SU-DHL-6 (cell line): ENCODE measurements around the gene AACS.

Experiments
- H2AFZ ChIP-seq: fragments of 200-600 bp; sonication (generic); 2 replicates; pipeline ENCODE4 v1.6.1; 2014; ENCODE audit warnings: low read depth, mild to moderate bottlenecking, moderate library complexity, mixed read lengths, antibody characterized with exemption, low read length; ENCODE audit not compliant: severe bottlenecking
- H3F3A ChIP-seq: fragments of 200-600 bp; shearing (Covaris generic); 2 replicates; pipeline ENCODE4 v1.6.0; 2016; ENCODE audit warnings: antibody characterized with exemption, mild to moderate bottlenecking; ENCODE audit not compliant: insufficient read depth
- H3K27ac ChIP-seq: fragments of 200-600 bp; sonication (generic); 2 replicates; pipeline ENCODE4 v1.5.1; 2016; ENCODE audit warnings: low read depth, mild to moderate bottlenecking, low read length, moderate library complexity, mixed read lengths
- H3K27me3 ChIP-seq: fragments of 200-600 bp; sonication (generic), shearing (Covaris generic); 2 replicates; pipeline ENCODE4 v1.6.0; 2014; ENCODE audit warnings: mild to moderate bottlenecking, low read length
- H3K36me3 ChIP-seq: fragments of 200-600 bp; sonication (generic); 2 replicates; pipeline ENCODE4 v1.6.1; 2014; ENCODE audit warnings: mild to moderate bottlenecking, low read length, mixed read lengths
- H3K4me2 ChIP-seq: fragments of 300-600, 200-600 bp; shearing (Covaris generic), sonication (generic); 2 replicates; pipeline ENCODE4 v1.6.0; 2014; ENCODE audit warnings: low read length, low read depth, mild to moderate bottlenecking; ENCODE audit not compliant: poor library complexity, severe bottlenecking
- H3K4me3 ChIP-seq: fragments of 200-600 bp; sonication (generic); 2 replicates; pipeline ENCODE4 v1.5.1; 2014; ENCODE audit warnings: antibody characterized with exemption, low read length, mild to moderate bottlenecking, mixed read lengths; ENCODE audit not compliant: insufficient read depth, poor library complexity, severe bottlenecking
- H3K79me2 ChIP-seq: fragments of 200-600 bp; sonication (generic); 2 replicates; pipeline ENCODE4 v1.6.1; 2014; ENCODE audit warnings: mild to moderate bottlenecking, low read length, moderate library complexity; ENCODE audit not compliant: insufficient read depth
- H3K9ac ChIP-seq: fragments of 200-600 bp; sonication (generic); 2 replicates; pipeline ENCODE4 v1.7.0; 2014; ENCODE audit warnings: mild to moderate bottlenecking, low read length
- H3K9me2 ChIP-seq: fragments of 200-600 bp; sonication (generic); replicated peaks from 2 replicates; pipeline ENCODE4 v1.6.1; 2014; ENCODE audit warnings: low read length; ENCODE audit not compliant: insufficient read depth
- H3K9me3 ChIP-seq: fragments of 200-600 bp; sonication (generic); 2 replicates; pipeline ENCODE4 v1.6.1; 2014; ENCODE audit warnings: low read length, mixed read lengths; ENCODE audit not compliant: insufficient read depth
- H4K20me1 ChIP-seq: fragments of 200-600 bp; sonication (generic); 2 replicates; pipeline ENCODE4 v1.6.1; 2014; ENCODE audit warnings: low read depth, mild to moderate bottlenecking, antibody characterized with exemption, low read length, moderate library complexity, mixed read lengths
- EZH2phosphoT487 ChIP-seq: fragments of 200-600 bp; sonication (generic), shearing (Covaris generic); conservative IDR thresholded peaks from 2 replicates; pipeline ENCODE4 v1.6.1; 2018; ENCODE audit warnings: mild to moderate bottlenecking, antibody characterized with exemption, low read length, moderate library complexity, mixed read lengths
- TF ChIP-seq, protein P1 (sequence below): fragments of 200-600 bp; sonication (generic); IDR thresholded peaks from one replicate; pipeline ENCODE4 v1.5.1; 2017; ENCODE audit warnings: antibody characterized with exemption, mild to moderate bottlenecking, low read length, moderate library complexity; ENCODE audit not compliant: insufficient read depth, poor library complexity, severe bottlenecking

The AACS gene

DNA sequence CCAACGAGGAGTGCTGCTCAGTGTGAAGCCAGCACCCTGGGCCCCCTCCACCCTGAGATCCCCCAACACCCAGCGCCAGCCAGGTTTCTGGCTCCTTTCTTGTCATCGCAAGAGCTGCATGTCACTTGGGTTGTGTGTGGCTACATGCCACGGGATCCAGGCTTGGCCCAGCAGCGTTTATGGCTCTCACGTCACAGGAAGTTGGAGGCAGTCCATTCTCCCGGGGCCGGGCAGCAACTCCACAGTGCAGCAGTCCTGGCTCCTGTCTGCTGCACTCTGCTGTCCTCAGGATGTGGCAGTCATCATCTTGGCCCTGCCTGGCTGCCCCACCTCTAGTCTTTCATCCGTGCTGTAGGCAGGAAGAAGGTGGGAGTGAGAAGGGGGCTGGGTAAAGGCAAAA is 78.3 kb downstream of the AACS start:
- TF ChIP-seq, protein P1, sequence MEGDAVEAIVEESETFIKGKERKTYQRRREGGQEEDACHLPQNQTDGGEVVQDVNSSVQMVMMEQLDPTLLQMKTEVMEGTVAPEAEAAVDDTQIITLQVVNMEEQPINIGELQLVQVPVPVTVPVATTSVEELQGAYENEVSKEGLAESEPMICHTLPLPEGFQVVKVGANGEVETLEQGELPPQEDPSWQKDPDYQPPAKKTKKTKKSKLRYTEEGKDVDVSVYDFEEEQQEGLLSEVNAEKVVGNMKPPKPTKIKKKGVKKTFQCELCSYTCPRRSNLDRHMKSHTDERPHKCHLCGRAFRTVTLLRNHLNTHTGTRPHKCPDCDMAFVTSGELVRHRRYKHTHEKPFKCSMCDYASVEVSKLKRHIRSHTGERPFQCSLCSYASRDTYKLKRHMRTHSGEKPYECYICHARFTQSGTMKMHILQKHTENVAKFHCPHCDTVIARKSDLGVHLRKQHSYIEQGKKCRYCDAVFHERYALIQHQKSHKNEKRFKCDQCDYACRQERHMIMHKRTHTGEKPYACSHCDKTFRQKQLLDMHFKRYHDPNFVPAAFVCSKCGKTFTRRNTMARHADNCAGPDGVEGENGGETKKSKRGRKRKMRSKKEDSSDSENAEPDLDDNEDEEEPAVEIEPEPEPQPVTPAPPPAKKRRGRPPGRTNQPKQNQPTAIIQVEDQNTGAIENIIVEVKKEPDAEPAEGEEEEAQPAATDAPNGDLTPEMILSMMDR = no peak
- no peak for TF ChIP-seq EZH2phosphoT487
- no peak overlapping the region for H3K9ac ChIP-seq

DNA sequence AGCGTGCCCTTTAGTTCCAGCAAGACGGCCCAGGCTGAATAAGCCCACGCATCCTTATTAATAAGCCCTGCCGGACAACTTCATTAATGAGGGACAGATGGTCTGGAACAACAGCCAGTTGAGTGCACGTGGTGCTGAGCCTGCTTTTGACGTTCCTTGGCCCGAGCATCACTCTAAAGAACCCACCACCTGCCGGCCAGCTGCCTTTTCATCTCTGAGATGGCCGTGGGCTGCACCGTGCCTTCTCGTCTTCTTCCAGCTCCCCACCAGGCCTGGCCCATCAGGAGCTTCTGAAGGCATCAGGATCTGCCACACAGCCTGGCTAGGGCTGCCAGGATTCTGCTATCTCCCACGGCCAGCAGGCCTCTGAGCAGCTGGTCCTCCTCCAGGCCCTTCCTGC is 80.0 kb downstream of the AACS start:
- H3K27me3 ChIP-seq = no peaks in the 10 kb centered on the region
- H3F3A ChIP-seq = peaks cover 26% of the 10 kb centered on the region
- no peak for TF ChIP-seq EZH2phosphoT487
- H4K20me1 ChIP-seq = no peaks in the 10 kb centered on the region
- H3K79me2 ChIP-seq = 0 out of 2 replicates have a peak, but pooled peaks cover 3% of the 10 kb centered on the region
- H3K9ac ChIP-seq = no peak overlapping the region
- no peak overlapping the region for H3K4me2 ChIP-seq
- no peaks in the 10 kb centered on the region for H3K9me2 ChIP-seq
- no peaks in the 10 kb centered on the region for H3K9me3 ChIP-seq
- no peak overlapping the region for H2AFZ ChIP-seq
- no peaks in the 10 kb centered on the region for H3K36me3 ChIP-seq
- H3K4me3 ChIP-seq = no peak overlapping the region
- H3K27ac ChIP-seq = 0 out of 2 replicates have a peak overlapping the region, but pooled peaks have one; percentile 34

More for the DNA sequence above, 78.3 kb downstream of the AACS start:
- no peaks in the 10 kb centered on the region for H3K9me2 ChIP-seq
- 0 out of 2 replicates have a peak, but pooled peaks cover 3% of the 10 kb centered on the region for H3K79me2 ChIP-seq
- no peaks in the 10 kb centered on the region for H3K9me3 ChIP-seq
- H3K4me3 ChIP-seq = no peak overlapping the region
- no peak overlapping the region for H2AFZ ChIP-seq
- no peaks in the 10 kb centered on the region for H4K20me1 ChIP-seq
- no peaks in the 10 kb centered on the region for H3K27me3 ChIP-seq
- no peak overlapping the region for H3K27ac ChIP-seq
- H3F3A ChIP-seq = peaks cover 12% of the 10 kb centered on the region; the same call in 1 of the 2 replicates
- no peak overlapping the region for H3K4me2 ChIP-seq
- H3K36me3 ChIP-seq = no peaks in the 10 kb centered on the region

DNA sequence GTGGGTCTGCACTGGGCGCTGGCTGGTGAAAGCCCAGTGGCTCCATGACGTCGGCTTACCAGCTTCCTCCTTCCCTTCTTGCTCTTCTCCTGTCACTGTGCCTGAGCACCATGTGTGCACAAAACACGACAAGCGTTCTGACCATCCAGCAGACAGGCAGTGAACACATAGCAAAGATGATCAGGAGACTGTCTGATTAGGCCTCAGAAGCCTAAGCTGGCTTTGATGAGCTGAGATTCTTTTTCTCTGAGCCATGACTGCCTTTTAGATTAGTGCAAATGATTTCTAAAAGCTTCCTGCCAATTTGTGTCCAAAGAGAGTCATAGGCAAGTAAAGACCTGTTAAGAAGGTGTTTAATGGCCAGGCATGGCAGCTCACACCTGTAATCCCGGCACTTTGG is 83.1 kb downstream of the AACS start:
- Histone ChIP-seq H3K9me2 (no peaks in the 10 kb centered on the region), H3K36me3 (no peaks in the 10 kb centered on the region), H4K20me1 (no peaks in the 10 kb centered on the region), H3F3A (peaks cover 25% of the 10 kb centered on the region), H2AFZ (no peak overlapping the region), H3K4me3 (peak overlapping the region; percentile 3), H3K4me2 (peak overlapping the region; percentile 88), H3K9ac (peak overlapping the region; percentile 36), H3K27ac (peak overlapping the region; percentile 98), H3K27me3 (no peaks in the 10 kb centered on the region), H3K9me3 (no peaks in the 10 kb centered on the region), H3K79me2 (0 out of 2 replicates have a peak, but pooled peaks cover 3% of the 10 kb centered on the region)
- TF ChIP-seq, protein P1 = no peak
- no peak for TF ChIP-seq EZH2phosphoT487
